Measurements from ENCODE around the gene HDAC4. TPM values are rescaled to one million over a fixed set of nuclear protein-coding genes. Genes with fewer than 3 reads are reported as not detected.

Gene HDAC4
- total and polyA plus RNA-seq, 2 of the 4 experiments (the other 2 are of a cell fraction) = 4.1 to 7.2 TPM

DNA sequence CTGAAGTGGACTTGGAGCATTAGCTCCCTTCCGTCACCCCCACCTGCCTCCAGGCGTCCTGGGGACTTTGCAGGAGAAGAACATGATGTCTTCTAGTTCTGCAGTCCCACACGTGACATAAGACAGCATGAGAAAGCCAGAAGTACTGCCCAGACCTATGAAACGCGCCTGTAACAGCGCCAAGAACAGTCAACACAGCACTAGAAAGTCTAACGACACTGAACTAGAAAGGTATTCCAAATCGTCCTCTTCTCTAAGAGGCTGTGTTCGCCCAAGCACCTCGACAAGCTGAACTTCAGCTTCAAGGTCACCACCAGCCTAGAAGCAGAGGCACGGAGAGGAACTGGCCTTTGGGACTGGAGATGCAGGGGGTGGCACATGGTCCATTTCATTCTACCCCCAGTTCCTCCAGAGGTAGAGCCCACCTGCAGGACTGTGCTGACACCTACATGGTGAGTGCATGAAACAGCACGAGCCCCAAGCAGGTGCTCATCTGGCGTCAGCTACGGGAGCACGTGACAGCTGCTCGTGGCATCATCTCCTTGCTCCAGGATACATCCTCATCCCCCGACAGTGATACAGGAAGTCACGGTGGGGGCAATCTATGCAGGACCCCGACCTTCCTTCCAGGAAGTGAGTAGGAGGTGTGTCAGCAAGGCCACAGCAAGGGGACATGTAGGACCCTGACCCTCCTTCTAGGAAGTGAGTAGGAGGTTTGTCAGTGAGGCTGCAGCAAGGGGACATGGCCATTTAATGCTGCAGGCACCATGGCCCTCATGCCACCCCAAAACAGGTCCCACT lies 3.7 kb downstream of the HDAC4 start:
- H2AFZ ChIP-seq (replicated peaks; ENCODE audit: low read length, poor library complexity) = no peak overlapping the region
- H2BK5ac ChIP-seq (ENCODE audit: low read depth, low read length, poor library complexity, severe bottlenecking) = no peak overlapping the region
- H4K20me1 ChIP-seq (ENCODE audit: insufficient read depth, low read length) = peaks cover 49% of the 10 kb centered on the region
- no peak overlapping the region for H2AK9ac ChIP-seq (replicated peaks; ENCODE audit: low read depth, low read length, poor library complexity)
- POLR2A ChIA-PET (ENCODE audit: unreplicated experiment) = no interaction called here
- no peak for ATAC-seq (ENCODE audit: low read depth)
- no peak overlapping the region for H2BK20ac ChIP-seq (ENCODE audit: low read depth, low read length)
- WGBS, 2 experiments (ENCODE audit: extremely low coverage in 2 of 2, insufficient read length in 1 of 2) = 96% methylated on average over 5 of the region's 19 CpGs; no CpG with 5 or more reads in 1 of the 2 experiments
- H3K14ac ChIP-seq (replicated peaks; ENCODE audit: low read depth, low read length) = no peak overlapping the region
- no TSS peak for BruUV-seq (replicated peaks)
- no peaks in the 10 kb centered on the region for H3K9me3 ChIP-seq (ENCODE audit: control insufficient read depth, insufficient read depth, low read length)
- H2BK15ac ChIP-seq (ENCODE audit: low read depth, low read length) = no peak overlapping the region
- peaks cover 11 to 66% of the 10 kb centered on the region in 2 experiments; a peak in 3 of 4 replicates for H3K79me1 ChIP-seq (ENCODE audit: low read depth in 1 of 2, low read length in 2 of 2)
- CTCF ChIA-PET = no interaction called here
- no peak overlapping the region for H3K18ac ChIP-seq (ENCODE audit: low read depth, low read length)
- H3K9ac ChIP-seq (ENCODE audit: low read depth, low read length) = no peak overlapping the region
- H3K56ac ChIP-seq (ENCODE audit: extremely low read depth, insufficient read depth, low read length) = no peak overlapping the region
- H2BK120ac ChIP-seq (ENCODE audit: low read depth, low read length) = no peak overlapping the region
- peaks cover 21% of the 10 kb centered on the region for H3K9me1 ChIP-seq (ENCODE audit: insufficient read depth, low read length)
- no peak overlapping the region for H3K27ac ChIP-seq (ENCODE audit: insufficient read depth, low read length)
- no peak overlapping the region for H2AK5ac ChIP-seq (ENCODE audit: low read depth, low read length)
- no peak for DNase-seq
- intact Hi-C loops (cut with micrococcal nuclease) = loop anchor here (10.0 kb wide), 2 partner anchors 172 to 598 kb away; no protein-coding TSS in a partner anchor
- no peak overlapping the region for H3K4me3 ChIP-seq (ENCODE audit: insufficient read depth, low read depth, low read length)
- H3K4me2 ChIP-seq (ENCODE audit: low read depth, low read length) = no peak overlapping the region
- H4K8ac ChIP-seq (ENCODE audit: low read depth in 2 of 2, low read length in 2 of 2) = no peak overlapping the region
- dilution Hi-C loops (cut with HindIII; ENCODE audit: low sequenced_read_pairs, unreplicated experiment) = no loop called here
- in situ Hi-C loops (cut with MboI; ENCODE audit: low sequenced_read_pairs) = loop anchor here (10.0 kb wide), 1 partner anchor 122 kb away; no protein-coding TSS in a partner anchor
- H3K23ac ChIP-seq (ENCODE audit: low read depth, low read length) = no peak overlapping the region
- peaks cover 16% of the 10 kb centered on the region for H3K4me1 ChIP-seq (ENCODE audit: control insufficient read depth, insufficient read depth, low read length)
- H4K5ac ChIP-seq (ENCODE audit: low read depth, low read length) = no peak overlapping the region
- no peak overlapping the region for H3K4ac ChIP-seq (ENCODE audit: low read depth, low read length)
- no peaks in the 10 kb centered on the region for H3K27me3 ChIP-seq (ENCODE audit: control insufficient read depth, insufficient read depth, low read length)
- H4K91ac ChIP-seq (ENCODE audit: insufficient read depth, low read depth, low read length) = no peak overlapping the region
- 0 out of 2 replicates have a peak, but pooled peaks cover 4% of the 10 kb centered on the region for H3K36me3 ChIP-seq (ENCODE audit: control insufficient read depth, insufficient read depth, low read length)
- no peak for TF ChIP-seq MAFK (IDR thresholded peaks at IDR 0.05; ENCODE audit: low read depth, low read length)
- TF ChIP-seq, protein P1, sequence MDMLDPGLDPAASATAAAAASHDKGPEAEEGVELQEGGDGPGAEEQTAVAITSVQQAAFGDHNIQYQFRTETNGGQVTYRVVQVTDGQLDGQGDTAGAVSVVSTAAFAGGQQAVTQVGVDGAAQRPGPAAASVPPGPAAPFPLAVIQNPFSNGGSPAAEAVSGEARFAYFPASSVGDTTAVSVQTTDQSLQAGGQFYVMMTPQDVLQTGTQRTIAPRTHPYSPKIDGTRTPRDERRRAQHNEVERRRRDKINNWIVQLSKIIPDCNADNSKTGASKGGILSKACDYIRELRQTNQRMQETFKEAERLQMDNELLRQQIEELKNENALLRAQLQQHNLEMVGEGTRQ (IDR thresholded peaks at IDR 0.05; ENCODE audit: low read depth, low read length) = no peak
- TF ChIP-seq RCOR1 (IDR thresholded peaks at IDR 0.05; ENCODE audit: insufficient replicate concordance, low read length) = no peak
- TF ChIP-seq MXI1 (IDR thresholded peaks at IDR 0.05; ENCODE audit: borderline replicate concordance, low read depth, low read length) = no peak
- no peak for TF ChIP-seq CEBPB (IDR thresholded peaks at IDR 0.05; ENCODE audit: low read depth, low read length)
- TF ChIP-seq, protein P2, sequence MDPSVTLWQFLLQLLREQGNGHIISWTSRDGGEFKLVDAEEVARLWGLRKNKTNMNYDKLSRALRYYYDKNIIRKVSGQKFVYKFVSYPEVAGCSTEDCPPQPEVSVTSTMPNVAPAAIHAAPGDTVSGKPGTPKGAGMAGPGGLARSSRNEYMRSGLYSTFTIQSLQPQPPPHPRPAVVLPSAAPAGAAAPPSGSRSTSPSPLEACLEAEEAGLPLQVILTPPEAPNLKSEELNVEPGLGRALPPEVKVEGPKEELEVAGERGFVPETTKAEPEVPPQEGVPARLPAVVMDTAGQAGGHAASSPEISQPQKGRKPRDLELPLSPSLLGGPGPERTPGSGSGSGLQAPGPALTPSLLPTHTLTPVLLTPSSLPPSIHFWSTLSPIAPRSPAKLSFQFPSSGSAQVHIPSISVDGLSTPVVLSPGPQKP (IDR thresholded peaks at IDR 0.05; ENCODE audit: borderline replicate concordance, low read depth, low read length) = no peak
- TF ChIP-seq SMC3 (IDR thresholded peaks at IDR 0.05; ENCODE audit: low read depth, low read length) = no peak
- TF ChIP-seq CHD1 (IDR thresholded peaks at IDR 0.05; ENCODE audit: low read depth, low read length) = no peak
- no peak for TF ChIP-seq POLR2A (IDR thresholded peaks at IDR 0.05; ENCODE audit: low read depth, low read length)
- TF ChIP-seq, protein P3, sequence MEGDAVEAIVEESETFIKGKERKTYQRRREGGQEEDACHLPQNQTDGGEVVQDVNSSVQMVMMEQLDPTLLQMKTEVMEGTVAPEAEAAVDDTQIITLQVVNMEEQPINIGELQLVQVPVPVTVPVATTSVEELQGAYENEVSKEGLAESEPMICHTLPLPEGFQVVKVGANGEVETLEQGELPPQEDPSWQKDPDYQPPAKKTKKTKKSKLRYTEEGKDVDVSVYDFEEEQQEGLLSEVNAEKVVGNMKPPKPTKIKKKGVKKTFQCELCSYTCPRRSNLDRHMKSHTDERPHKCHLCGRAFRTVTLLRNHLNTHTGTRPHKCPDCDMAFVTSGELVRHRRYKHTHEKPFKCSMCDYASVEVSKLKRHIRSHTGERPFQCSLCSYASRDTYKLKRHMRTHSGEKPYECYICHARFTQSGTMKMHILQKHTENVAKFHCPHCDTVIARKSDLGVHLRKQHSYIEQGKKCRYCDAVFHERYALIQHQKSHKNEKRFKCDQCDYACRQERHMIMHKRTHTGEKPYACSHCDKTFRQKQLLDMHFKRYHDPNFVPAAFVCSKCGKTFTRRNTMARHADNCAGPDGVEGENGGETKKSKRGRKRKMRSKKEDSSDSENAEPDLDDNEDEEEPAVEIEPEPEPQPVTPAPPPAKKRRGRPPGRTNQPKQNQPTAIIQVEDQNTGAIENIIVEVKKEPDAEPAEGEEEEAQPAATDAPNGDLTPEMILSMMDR (conservative IDR thresholded peaks at IDR 0.05; ENCODE audit: low read depth, low read length) = no peak
- no peak for TF ChIP-seq FOS (IDR thresholded peaks at IDR 0.05; ENCODE audit: low read depth, low read length)
- no peak for TF ChIP-seq BHLHE40 (IDR thresholded peaks at IDR 0.05; ENCODE audit: low read depth, low read length)
- no peak for TF ChIP-seq NFE2L2 (IDR thresholded peaks at IDR 0.05; ENCODE audit: low read depth, low read length)
- TF ChIP-seq RAD21 (IDR thresholded peaks at IDR 0.05; ENCODE audit: low read length) = no peak
- no peak for TF ChIP-seq RFX5 (IDR thresholded peaks at IDR 0.05; ENCODE audit: low read depth, low read length)

Measured in IMR-90 (cell line).